ENCODE measurements around the gene TEAD1. TPM values are rescaled to one million over a fixed set of nuclear protein-coding genes. Genes with fewer than 3 reads are reported as not detected.
A peak's percentile ranks its signal among the peaks of the same experiment; 100 is the strongest.

The TEAD1 gene
- polyA plus RNA-seq, 2 of the 4 experiments (the other 2 are of a cell fraction) = 111 to 112 TPM

GRCh38 chr11:12696911-12697581, 22.8 kb downstream of the TEAD1 start:
- ATAC-seq (no peak), DNase-seq (ENCODE audit: low read depth in 1 of 2, low spot score in 1 of 2) (no peak), FAIRE-seq (no peak)
- Histone ChIP-seq H3K9me3 (no peaks in the 10 kb centered on the region), H3K4me2 (peak overlapping the region; percentile 90), H3K27ac (peak overlapping the region; percentile 17 to 92; a peak in 4 of 6 replicates), H3K4me3 (no peak overlapping the region), H3K4me1 (peaks cover 93% of the 10 kb centered on the region)
- CTCF ChIA-PET = no interaction called here
- POLR2A ChIA-PET = no interaction called here
- no peak for TF ChIP-seq POLR2A (IDR thresholded peaks at IDR 0.05; ENCODE audit: low read length)
- no peak for TF ChIP-seq HEYL (CRISPR knock-in tag; IDR thresholded peaks at IDR 0.05)
- TF ChIP-seq CEBPB (IDR thresholded peaks at IDR 0.05) = no peak
- no peak for TF ChIP-seq FOXS1 (CRISPR knock-in tag; IDR thresholded peaks at IDR 0.05)
- no peak for TF ChIP-seq MAFK (IDR thresholded peaks at IDR 0.05; ENCODE audit: partially characterized antibody)
- TF ChIP-seq ATOH8 (CRISPR knock-in tag; IDR thresholded peaks at IDR 0.05; ENCODE audit: low read depth) = no peak
- no peak for TF ChIP-seq CBX8 (IDR thresholded peaks at IDR 0.05)
- TF ChIP-seq KDM5A (IDR thresholded peaks at IDR 0.05) = no peak
- TF ChIP-seq USF2 (IDR thresholded peaks at IDR 0.05) = no peak
- TF ChIP-seq MAX (IDR thresholded peaks at IDR 0.05) = no peak
- TF ChIP-seq HMGXB4 (CRISPR knock-in tag; IDR thresholded peaks at IDR 0.05; ENCODE audit: borderline replicate concordance) = no peak
- TF ChIP-seq RARB (CRISPR knock-in tag; IDR thresholded peaks at IDR 0.05) = no peak
- no peak for TF ChIP-seq RAD21 (conservative IDR thresholded peaks at IDR 0.05 in 1 of 2, IDR thresholded peaks at IDR 0.05 in 1 of 2)
- TF ChIP-seq CBX2 (IDR thresholded peaks at IDR 0.05; ENCODE audit: borderline replicate concordance, low read depth) = no peak
- TF ChIP-seq NFE2L2 (conservative IDR thresholded peaks at IDR 0.05; ENCODE audit: low read length) = no peak
- TF ChIP-seq HOXA7 (CRISPR knock-in tag; IDR thresholded peaks at IDR 0.05) = no peak
- no peak for TF ChIP-seq CTCF (IDR thresholded peaks at IDR 0.05)
- no peak for TF ChIP-seq HDAC2 (IDR thresholded peaks at IDR 0.05)
- no peak for TF ChIP-seq BCL3 (IDR thresholded peaks at IDR 0.05)
- TF ChIP-seq SMC3 (IDR thresholded peaks at IDR 0.05) = no peak
- WGBS (ENCODE audit: missing lambda C conversion rate) = 76% methylated on average over 5 of the region's 5 CpGs

- H3K4me2 ChIP-seq = peak overlapping the region; percentile 90
- FAIRE-seq = no peak
- peaks cover 97% of the 10 kb centered on the region for H3K4me1 ChIP-seq
- ChIA-PET CTCF (interaction anchor here (1.0 to 1.1 kb wide), 2 partner anchors 20 to 98 kb away, joined by 3 to 6 read pairs; no protein-coding TSS in a partner anchor), POLR2A (no interaction called here)
- ATAC-seq = no peak
- no peaks in the 10 kb centered on the region for H3K9me3 ChIP-seq
- 82% methylated on average over 5 of the region's 5 CpGs for WGBS (ENCODE audit: missing lambda C conversion rate)
- DNase-seq (ENCODE audit: low read depth in 1 of 2, low spot score in 1 of 2) = no peak
- H3K4me3 ChIP-seq = no peak overlapping the region
- peak overlapping the region; percentile 27 to 59; a peak in 4 of 6 replicates for H3K27ac ChIP-seq
- TF ChIP-seq EHF (CRISPR knock-in tag; IDR thresholded peaks at IDR 0.05) = no peak
- no peak for TF ChIP-seq FOSB (CRISPR knock-in tag; IDR thresholded peaks at IDR 0.05)
- no peak for TF ChIP-seq CTCF (IDR thresholded peaks at IDR 0.05)
- TF ChIP-seq MAZ (IDR thresholded peaks at IDR 0.05; ENCODE audit: borderline replicate concordance, low read depth, low read length) = no peak
- no peak for TF ChIP-seq EHMT2 (IDR thresholded peaks at IDR 0.05; ENCODE audit: low read depth)
- no peak for TF ChIP-seq MAFK (IDR thresholded peaks at IDR 0.05; ENCODE audit: partially characterized antibody)
- TF ChIP-seq CHD4 (IDR thresholded peaks at IDR 0.05; ENCODE audit: borderline replicate concordance) = no peak
- no peak for TF ChIP-seq ZC3H11A (IDR thresholded peaks at IDR 0.05)
- TF ChIP-seq EP300 (IDR thresholded peaks at IDR 0.05) = no peak
- no peak for TF ChIP-seq JUNB (IDR thresholded peaks at IDR 0.05)
- TF ChIP-seq HEYL (CRISPR knock-in tag; IDR thresholded peaks at IDR 0.05) = no peak
- no peak for TF ChIP-seq PBX3 (IDR thresholded peaks at IDR 0.05)
These were observed 23.8 kb downstream of the TEAD1 start for GRCh38 chr11:12698048-12698447.

Measured in A549 (cell line).